CD4-positive, alpha-beta T cell treated with Interleukin-15 for 4 hours (primary cell): ENCODE measurements around the gene MELTF.
A peak's percentile ranks its signal among the peaks of the same experiment; 100 is the strongest.

Experiments
- DNase-seq: peaks from one replicate; pipeline ENCODE4 v3.0.0-alpha.2; 2020; ENCODE audit warnings: low spot score

Gene MELTF

DNA sequence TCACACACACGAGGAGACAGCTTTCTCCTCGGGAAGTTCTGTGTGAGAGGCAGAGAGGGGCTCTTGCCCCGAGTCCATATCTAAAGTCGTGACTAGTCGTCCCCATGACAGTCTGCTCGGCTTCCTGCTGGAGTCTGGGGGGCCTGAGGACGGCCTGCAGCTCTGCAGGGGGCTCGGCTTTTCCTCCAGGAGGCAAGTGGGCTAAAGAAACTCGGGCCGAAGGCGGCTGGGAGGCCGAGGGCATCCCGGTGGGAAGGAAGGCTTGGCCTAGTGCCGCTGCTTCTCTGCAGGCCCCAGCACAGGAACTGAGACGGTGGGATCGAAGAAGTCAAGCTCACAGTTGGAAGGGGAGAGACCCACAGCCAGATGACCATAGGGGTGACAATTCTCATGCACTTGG lies 35.6 kb downstream of the MELTF start:
- DNase-seq, result no peak

DNA sequence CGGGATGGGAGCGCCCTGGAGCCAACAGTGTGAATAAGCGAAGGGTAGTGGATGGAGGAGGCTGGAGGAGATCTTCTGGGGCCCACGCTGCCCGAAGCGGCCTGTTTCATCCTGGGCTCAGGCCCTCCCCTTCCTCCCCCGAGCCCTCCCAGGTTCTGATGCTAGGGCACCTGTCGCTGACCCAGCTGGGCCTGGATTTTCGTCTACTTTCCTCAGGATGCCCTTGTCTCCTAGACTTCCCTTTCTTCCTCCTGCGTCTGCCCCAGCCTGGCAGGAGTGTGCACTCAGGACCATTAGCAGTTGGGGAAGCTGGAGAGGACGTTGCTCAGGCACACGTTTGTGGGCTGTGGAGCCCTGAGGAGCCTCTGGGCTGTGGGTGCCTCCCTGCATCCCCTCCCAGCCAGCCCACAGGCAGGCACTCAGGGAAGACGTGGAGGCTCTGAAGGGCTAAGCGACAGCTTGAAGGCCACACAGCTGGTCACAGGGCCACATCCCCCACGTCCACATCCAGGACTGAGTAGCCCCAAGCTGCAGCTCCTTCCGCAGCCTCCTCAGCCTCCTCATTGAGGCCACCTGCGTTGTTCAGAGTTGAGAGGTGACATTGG lies 37.1 kb downstream of the MELTF start:
- DNase-seq, result no peak

DNA sequence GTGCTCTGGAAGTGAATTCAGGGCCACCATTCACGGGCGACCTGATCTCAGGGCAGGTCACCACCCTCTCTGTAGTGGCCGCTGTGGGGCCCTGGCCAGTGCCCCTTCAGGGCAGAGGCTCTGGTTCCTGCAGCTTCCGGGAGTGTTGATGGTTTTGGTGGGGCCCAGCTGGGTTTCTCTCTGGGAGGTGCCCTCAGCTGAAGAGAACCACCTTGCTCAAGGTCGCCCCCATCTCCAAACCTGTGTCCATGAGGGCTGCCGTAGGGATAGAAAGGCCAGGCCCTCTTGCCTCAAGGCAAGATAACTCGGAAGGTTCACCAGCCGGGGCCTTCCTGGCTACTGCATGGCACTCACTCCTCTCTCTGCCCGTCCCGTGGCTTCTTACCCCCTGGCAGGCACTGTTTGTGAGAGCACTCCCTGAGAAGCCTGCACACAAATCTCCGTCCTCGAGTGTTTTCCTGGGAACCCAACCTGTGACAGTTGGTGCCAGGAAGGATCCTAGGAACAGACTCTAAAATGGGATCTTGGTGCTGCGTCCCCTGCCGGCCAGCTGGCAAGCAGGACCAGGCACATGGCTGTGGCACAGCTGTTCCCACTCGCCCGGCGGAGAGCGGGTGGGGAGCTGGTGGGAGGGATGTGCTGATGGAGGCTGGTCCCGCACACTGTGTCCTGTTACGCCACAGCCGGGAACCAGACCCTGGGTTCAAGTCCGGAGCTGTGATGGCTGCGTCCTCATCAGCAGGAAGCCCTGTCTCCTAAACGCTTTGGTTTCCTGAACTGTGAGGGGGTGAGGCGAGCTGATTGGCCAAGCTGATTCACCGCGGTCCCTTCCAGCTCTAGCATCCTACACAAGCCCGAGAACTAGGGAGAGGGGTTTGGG lies 37.8 kb downstream of the MELTF start:
- DNase-seq, result no peak

DNA sequence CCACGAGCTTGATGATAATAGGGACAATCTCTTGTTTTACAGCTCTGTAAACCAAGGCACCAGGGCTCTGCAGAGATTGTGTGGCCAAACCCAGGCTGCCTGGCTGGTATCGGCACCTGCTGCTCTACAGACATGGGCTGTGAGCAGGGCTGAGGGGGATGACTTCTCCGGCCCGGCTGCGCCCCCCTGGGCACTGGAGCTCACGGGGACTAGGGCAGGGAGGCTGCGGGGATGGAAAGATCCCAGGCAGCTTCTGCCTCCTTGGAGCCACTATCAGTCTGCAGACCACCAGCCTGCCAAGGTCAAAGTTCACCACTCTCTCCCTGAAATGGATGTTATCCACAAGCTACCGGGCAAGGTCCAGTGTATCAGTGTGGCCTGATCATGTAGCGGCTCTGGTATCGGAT lies 39.0 kb downstream of the MELTF start:
- no peak for DNase-seq

DNA sequence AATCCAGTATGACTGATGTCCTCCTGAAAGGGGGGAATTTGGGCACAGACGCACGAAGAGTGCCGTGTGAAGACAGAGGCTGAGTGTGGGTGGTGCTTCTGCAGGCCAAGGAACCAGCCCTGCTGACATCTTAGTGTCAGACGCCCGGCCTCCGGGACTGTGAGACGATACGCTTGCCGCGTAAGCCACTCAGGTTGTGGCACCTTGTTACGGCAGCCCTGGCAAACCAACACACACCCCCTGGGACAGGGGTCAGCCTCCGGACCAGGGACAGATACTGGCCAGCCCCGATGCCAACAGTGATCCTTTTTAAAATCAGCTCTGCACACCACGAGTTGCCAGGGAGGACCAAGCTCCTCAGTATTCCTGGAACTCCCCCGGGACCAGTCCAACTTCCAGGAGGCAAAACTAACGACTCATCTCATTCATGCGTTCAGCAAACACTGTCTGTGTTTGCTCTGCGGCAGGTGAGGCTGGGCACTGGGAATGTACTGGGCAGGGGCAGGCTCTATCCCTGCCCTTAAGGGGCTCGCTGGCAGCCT lies 39.8 kb downstream of the MELTF start:
- no peak for DNase-seq

DNA sequence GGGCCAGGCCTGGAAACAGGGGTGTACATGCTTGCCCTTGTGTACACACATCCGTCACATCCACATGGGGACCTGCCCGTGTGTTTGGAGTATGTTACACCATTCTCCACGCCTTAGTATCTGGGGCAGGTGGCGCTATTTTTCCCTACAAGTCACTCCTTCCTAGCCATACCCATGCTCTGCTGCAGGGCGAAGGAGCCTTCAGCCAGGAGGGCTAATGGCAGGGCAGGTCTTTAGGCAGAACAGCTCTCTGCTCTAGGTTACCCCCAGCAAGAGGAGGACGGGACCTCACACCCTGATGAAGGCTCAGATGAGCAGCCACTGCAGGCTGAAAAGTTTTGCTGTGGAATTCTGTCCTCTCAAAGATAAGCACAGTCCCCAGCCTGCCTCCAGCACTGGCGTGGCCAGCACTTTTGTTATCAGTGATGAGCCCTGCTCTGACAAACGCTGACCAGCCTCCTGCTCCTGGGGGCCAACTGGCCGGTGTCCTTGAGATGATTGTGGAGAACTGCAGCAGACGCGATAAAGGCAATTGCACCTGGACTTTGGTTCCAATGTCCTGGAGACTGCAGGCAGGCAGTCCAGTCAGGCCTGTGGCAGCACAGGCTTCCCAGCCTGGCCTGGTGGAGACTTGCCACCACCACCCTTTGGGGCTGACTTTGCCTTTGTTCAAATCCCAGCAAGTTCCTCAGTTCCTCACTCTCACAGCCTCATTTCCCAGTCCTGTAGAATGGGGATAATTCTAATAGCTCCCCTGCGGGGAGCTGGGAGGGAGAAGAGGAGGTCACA lies 41.2 kb downstream of the MELTF start:
- no peak for DNase-seq

DNA sequence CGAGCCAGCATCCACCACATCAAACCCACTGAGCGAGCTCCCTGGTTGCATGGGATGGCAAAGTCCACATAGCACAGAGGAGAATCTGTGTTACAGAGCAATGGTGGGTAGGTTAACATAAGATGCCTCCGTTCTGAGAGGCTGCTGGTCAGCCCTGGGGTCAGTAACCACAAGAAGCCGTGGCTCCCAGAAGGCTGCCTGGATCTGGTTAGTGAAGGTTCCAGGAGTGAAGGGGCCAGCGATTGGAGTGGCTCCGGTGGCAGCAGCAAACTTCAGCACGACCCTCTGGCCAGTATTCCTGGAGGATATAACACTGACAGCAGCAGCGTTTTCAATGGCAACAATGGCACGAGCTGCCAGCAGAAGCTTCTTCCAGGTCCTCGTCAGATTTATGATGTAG lies 42.6 kb downstream of the MELTF start:
- no peak for DNase-seq

DNA sequence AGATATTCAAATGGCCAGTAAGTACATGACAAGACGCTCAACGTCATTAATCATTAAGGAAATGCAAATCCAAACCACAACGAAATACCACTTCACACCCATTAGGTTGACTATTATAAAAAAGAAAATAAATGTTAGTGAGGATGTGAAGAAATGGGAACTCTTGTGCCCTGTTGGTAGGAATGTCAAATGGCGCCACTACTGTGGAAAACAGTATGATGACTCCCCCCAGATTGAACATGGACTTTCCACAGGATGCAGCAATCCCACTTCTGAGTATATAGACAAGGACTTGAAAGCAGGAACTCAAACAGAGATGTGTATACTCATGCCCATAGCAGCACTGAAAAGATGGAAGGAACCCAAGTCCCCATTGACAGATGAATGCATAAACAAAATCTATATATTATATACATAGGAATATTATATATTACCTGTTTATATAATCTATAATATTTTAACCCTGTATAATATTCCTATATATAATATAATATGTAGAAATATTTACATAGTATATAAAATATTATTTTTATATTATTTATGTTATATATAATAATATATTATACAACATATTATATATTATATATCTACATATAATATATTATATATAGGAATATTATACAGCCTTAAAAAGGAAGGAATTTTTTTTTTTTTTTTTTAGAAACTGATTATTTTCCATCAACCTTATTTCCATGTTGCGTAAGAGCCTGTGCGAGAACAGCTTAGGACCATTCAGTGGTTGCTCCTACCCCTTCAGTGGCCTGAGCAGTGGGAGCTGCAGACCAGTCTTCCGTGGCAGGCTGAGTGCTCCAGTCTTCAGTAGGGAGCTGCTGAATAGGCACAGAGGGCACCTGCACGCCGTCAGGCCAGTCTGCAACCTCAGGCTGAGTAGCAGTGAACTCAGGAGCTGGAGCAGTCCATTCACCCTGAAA lies 43.4 kb downstream of the MELTF start:
- DNase-seq, result no peak

DNA sequence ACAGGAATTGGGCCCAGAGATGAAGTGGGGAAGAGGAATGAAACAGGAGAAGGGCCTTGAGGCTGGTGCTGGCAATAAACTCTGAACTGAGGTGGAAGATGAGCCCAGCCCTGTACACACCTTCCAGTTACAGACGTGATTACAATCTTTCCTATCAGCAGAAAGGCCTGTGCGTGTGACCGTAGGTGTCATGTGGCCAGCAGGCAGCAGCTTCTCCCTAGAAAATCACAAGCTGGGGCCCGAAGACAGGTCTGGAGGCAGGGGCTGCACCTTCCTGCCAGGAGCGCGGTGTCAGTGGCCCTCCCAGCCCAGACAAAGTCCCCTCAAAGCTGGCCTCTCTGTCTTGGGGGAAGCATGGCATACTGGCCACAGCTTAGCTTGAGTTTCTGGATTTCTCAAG lies 44.3 kb downstream of the MELTF start:
- DNase-seq, result no peak

DNA sequence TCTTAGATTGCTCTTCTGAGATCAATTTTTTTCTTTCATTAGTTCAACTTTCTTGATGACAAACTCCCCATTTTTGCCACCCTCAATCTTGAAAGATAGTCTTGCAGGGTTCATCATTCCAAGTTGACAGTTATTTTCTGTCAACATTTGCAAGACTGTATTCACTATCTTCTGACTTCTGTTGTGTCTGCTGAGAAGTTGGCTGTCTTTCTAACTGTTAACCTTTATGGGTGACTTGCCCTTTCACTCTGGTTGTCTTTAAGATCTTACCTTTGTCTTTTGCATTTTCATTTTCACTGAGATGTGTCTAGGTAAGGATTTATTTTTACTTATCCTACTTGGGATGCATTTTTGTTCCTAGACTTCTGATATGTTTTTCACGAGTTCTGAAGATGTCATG lies 46.4 kb downstream of the MELTF start:
- DNase-seq, result no peak

DNA sequence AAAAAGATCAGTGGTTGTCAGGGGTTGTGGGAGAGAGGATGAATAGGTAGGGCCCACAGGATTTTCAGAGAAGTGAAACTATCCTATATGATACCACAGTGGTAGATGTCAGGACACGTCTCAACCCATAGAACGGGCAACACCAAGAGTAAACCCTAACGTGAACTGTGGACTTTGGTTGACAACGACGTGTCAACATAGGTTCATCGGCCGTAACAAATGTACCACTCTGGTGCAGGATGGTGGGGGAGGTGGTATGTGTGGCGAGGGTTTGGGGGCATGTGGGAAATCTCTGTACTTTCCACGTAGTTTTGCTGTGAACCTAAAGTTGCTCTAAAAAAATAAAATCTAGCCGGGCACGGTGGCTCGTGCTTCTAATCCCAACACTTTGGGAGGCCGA lies 48.0 kb downstream of the MELTF start:
- no peak for DNase-seq

DNA sequence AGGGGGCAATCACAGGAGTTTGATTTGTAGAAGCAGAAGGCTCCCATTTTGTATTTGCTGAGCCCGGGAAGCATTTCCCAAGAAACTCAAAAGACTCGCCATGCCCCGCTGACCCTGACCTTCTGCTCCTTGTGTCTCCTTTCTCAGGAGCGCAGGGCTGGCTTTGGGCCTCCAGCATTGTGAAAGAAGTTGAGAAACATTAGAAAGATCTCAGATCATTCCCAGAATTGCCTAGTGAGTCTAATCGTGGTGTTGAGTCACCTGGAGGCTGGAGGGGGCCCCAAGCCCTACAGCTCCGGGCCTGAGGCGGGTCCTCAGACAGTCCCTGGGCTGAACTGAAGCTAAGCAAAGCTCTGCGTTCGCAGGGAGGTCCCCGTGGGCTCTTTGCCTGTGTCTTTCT lies 50.1 kb downstream of the MELTF start:
- no peak for DNase-seq

DNA sequence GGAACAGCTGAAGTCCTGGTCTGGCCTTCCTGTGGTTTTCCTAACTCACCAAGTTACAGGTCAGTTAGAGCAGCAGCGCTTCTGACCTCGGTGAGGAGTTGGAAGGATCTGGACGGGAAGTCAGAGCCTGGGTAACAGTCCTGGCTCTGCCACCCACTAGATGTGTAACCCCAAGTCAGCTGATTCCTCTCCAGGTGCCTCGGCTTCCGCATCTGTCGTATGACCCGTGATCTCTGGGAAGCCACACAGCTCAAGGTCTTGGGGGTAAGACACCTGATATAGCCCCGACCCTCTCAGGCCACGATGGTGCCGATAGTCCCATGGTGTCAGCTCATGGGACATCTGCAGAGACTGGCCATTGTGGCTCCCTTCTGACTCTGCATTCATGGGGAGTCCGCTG lies 52.7 kb downstream of the MELTF start:
- no peak for DNase-seq

DNA sequence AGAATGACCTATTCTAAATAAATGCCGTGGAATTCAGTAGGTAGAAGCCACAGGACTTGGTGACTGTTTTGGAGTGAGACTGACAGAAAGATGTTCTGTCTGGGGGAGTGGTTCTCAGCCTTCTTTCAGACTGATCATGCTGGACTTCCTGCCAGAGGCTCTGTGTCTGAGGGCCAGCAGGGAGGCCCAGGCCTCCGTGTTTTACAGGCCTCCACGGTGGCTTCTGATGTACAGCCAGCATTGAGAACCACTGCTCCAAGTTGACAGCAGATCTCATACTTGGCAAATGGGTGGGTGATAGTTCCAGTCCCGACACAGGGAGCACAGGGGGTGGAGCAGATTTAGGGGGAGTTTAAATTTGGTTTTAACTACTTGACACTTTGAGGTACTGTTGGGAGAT lies 54.3 kb downstream of the MELTF start:
- DNase-seq, result no peak

DNA sequence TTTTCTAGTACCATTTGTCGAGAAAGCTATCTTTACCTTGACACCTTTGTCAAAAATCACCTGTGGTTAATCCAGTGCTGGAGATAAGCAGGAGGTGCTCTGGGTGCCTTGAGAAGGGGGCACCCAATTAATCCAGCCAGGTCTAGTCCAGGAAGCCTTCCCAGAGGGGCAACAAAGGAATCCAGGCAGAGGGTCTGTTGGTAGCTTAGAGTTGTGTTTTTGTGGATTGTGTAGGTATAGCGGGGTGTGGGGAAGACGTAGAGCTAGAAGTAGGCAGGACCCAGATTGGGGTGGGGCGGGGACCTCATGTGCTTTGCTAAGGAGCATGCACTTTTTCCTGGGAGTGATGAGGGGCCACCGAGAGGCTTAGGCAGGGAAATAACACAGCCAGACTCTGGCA lies 55.0 kb downstream of the MELTF start:
- DNase-seq, result no peak

DNA sequence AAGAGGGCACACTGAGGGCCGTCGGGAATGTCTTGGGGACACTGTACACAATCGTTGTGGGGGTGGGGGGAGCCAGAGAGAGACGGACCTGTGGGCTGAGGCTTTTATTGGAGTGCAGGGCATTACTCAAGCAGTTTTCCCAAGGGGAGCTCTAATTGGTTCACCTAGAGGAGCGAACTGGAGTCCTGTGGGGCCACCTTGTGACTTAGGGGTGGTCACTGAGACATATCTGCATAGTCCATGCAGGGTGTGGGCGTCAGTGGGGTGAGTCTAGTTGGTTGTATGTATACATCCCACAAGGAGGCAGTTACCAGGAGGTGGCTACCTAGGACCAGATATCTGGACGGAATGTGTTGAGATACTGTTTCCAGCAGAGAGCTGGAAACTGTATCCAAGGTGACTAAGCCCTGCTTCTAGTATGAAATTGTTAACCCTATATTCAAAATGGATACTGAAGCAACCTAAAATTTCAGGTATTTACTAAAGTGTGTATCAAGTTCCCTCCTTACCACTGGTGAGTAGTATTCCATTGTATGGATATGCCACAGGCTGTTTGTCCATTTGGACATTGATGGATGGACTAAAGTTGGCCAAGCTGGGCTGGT lies 58.4 kb downstream of the MELTF start:
- no peak for DNase-seq

DNA sequence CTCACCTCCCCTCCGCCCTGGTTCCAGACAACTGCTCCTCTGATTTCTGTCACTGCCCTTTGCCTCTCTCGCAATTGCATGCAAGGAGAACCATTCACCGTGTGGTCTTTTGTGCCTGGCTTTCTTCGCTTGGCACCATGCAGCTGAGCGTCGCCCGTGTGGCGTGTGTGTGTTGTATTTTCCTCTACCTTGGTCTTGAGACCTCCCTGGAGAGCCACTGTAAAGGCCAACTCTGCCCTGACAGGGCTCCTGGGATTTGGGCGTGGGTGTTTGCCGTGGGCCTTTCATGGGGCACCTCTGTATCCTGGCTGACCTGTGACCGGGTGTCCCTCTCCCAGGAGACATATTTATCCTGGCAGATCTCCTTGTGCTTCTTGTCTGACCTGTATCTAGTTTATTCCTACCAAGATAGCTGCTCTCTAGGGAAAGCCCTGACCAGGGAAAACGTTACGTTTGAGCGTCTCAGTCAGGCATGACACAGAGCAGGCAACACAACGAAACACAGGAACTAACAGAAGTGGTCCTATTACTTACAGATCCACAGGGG lies 59.0 kb downstream of the MELTF start:
- no peak for DNase-seq

DNA sequence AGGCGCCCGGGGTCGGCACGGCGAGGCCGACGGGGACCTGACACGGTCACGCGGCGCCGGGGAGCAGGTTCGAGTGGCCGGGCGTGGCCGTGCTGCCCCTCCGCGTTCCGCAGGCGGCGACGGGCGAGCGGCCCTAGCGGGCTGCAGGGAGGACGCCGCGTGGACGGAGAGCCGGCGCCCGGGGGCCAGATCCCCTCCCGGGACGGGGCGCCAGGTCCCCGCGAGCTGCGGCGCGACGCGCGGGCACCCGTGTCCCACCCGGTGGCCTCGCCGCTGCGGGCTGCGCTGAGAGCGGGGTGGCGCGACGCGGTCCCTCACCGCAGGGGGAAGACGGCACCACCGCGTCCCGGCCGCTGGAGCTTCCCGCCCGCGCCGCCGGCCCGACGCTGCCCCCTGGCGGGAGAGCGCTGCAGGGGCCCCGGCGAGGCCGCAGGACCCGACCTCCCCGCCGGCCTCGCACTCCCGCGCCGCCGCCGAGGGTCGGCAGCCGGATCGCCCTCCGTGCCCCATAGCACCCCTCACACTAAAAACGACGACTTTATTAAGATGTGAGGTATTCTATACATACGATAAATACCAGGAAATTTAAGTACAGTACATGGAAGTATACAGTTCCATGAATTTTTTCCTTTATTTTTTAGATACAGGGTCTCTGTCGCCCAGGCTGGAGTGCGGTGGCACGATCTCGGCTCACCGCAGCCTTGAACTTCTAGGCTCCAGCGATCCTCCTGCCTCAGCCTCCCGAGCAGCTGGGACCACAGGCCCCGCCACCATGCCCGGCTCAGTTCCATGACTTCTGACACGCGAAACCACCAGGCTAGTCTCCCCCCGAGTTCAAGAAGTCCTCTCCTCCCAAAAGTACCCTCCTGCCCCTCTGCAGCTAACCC lies 59.7 kb downstream of the MELTF start:
- DNase-seq, result peak; percentile 63

DNA sequence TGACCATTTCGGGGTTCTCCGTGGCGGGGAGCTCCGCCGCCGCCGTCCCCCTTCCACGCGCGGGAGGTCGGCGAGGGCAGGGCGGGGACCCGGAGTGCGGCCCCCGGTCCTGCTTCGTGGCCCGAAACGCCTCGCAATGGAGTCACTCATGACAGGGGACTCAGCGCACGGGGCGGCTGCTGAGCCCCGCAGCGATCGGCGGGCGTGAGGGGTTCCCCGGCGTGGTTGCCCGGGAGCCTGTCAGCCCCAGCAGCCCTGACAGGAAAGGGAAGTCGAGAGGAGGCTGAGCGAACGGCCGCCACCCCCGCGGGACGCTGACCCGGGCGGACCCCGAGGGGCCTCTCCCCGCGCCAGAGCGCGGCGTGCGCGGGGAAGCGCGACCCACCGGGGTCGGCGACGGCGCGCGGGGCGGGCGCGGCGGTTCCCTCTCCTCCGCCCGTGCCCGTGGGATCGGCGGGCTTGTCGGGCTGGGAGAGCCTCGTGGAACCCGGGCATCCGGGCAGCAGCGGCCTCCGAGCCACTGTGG lies 60.4 kb downstream of the MELTF start:
- DNase-seq, result peak; percentile 21
